GM19372 (cell line): ENCODE results near the gene OR10W1.

Experiments
- ATAC-seq: cut with Tn5 transposase; IDR thresholded peaks from one replicate; pipeline ENCODE4 v1.9.1; 2021; ENCODE audit warnings: mild to moderate bottlenecking, low read depth, moderate library complexity; ENCODE audit not compliant: unreplicated experiment

OR10W1 gene, protein sequence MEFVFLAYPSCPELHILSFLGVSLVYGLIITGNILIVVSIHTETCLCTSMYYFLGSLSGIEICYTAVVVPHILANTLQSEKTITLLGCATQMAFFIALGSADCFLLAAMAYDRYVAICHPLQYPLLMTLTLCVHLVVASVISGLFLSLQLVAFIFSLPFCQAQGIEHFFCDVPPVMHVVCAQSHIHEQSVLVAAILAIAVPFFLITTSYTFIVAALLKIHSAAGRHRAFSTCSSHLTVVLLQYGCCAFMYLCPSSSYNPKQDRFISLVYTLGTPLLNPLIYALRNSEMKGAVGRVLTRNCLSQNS

DNA sequence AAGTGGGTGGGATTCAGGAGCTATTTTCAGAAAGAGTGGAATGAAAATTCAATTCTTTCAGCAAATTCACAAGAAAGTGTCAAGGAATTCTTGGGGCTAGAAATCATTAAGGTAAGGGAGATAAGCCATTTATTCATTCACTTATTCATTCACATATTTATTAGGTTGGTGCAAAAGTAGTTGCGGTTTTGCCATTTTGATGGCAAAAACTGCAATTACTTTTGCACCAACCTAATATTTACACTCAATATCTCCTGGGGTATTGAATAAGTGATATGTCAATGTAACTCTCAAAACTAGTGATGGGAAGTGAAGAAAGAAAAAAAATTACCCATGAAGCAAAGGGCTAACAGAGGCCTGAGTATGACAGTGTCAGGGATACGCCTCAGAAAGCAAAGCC is at the start of gene OR10W1:
OR10W1 (minus strand) TSS at position 119 of the 400 bp plus-strand sequence. CDS start 402 bp downstream, outside the sequence.
- no peak for ATAC-seq

DNA sequence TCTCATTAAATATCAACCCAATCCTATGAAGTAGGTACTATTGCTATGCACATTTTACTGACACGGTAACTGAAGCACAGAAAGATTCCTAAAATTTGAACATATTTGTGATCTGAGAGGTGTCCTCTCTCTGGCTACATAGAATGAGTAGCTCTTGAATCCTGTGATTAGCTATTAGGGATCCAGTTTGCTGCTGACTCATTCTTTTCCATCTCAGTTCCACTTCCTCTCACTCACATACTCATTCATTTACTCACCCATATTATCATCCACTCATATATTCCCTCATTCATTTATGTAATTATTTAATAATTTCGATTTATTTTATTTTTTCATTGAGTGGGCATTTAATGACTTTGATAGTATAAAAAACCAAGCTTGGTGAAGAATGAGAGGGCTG is 48.1 kb upstream of the OR10W1 start:
- ATAC-seq = no peak

DNA sequence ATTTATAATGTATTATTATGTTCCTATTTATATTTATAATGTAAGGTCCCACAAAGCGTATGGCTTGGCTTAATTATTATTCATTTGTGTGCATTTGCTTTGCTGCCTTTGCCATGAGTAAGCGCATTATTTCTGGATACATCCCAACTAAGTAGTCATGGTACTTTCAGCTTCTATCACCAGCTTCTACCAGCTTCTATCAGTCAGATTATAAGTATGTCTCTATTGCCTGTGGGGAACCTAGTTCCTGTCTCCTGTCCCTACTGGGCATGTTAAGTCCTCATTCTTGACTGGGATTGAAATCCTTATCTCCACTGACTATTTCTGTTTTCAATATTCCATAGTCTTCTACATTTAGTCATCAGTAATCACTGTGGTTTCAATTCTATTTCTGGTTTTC is 33.5 kb upstream of the OR10W1 start:
- no peak for ATAC-seq

DNA sequence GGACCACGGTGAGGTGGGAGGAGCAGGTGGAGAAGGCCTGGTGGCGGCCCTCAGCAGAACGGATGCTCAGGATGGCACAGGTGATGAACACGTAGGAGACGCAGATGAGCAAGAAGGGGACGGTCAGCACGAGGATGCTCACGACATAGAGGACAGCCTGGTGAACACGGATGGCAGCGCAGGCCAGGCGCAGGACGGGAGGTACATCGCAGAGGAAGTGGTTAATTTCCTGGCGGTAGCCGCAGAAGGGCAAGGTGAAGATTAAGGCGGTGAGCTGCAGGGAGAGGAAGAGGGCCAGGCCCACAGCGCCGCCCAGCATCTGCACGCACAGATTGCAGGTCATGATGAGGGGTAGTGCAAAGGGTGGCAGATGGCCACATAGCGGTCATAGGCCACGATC is 24.0 kb upstream of the OR10W1 start:
- ATAC-seq = no peak

DNA sequence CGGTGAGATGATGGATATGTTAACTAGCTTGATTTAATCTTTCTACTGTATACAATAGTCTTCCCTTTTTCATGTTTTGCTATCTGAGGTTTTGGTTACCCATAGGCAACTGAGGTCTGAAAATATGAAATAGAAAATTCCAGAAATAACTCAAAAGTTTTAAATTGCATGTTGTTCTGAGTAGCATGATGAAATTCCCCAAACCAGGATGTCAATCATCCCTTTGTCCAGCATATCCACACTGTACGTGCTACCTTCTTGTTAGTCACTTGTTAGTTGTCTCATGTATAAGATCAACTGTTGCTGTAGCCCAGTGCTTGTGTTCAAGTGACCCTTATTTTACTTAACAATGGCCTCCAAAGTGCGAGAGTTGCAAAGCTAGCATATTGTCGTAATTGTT is 21.2 kb upstream of the OR10W1 start:
- no peak for ATAC-seq

DNA sequence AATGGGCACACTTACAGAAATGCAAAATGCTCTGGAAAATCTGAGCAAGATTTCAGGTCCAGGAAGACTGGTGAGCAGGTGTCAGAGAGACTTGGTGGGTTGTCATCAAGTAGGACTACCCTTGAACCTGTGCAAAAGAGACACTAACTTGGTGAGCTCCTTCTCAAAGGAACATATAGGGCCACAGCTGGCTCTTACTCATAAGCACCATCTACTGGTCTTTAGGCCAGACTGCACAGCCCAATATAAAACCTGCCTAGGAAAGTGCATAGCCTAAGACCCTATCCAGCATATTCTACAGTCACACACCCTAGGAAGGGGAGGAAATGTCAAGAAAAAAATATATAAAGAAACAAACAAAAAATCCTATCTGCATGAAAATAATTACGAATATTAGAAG is 18.2 kb upstream of the OR10W1 start:
- peak; percentile 88 for ATAC-seq

DNA sequence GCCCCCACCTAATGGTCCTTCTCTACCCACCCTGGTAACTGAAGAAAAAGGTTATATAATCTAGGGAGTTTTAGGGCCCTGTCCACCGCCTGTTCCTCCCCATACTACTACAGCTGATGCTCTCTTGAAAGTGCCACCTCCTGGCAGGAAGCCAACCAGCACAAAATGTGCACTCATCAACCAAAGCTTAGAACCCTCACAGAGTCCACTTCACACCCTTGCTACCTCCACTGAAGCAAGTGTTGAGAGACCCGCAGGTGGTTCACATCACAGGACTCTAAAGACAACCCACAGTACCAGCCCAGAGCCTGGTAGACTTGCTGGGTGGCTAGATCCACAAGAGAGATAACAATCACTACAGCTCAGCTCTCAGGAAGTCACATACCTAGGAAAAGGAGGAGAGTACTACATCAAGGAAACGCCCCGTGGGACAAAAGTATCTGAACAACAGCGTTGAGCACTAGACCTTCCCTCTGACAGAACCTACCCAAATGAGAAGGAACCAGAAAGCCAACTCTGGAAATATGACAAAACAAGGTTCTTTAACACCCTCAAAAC is 17.5 kb upstream of the OR10W1 start:
- no peak for ATAC-seq

DNA sequence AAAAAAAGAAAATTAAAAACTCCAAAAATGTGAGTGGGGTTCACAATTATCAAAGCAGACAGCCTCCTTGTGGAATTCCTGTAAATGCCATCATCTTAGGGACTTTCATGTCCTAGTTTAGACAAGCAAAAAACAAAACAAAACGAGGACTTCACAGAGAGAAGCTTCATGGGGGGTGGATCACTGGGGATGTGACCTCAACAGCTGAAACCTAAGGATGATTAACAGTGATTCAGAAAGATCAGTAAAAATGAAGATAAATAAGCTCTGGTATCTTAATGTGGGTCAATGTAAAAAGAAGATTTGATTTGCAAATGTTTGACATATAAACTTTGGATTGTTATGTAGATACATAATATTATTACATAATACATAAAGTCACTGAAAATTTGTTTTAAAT is 8.1 kb upstream of the OR10W1 start:
- no peak for ATAC-seq

DNA sequence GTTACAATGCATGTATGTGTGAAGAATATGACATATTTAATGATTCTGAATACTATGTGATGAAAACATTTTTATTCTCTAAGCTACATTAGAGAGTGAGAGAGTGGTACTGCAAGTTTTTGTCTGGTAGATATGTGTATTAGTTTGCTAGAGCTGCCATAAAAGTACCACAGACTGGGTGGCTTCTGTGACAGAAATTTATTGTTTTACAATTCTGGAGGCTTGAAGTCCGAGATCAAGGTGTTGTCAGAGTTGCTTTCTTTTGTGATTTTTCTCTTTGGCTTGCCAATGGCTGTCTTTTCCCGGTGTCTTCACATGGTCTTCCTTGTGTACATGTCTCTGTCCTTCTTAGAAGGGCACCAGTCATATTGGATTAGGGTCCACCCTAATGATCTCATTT is 6.9 kb upstream of the OR10W1 start:
- no peak for ATAC-seq

DNA sequence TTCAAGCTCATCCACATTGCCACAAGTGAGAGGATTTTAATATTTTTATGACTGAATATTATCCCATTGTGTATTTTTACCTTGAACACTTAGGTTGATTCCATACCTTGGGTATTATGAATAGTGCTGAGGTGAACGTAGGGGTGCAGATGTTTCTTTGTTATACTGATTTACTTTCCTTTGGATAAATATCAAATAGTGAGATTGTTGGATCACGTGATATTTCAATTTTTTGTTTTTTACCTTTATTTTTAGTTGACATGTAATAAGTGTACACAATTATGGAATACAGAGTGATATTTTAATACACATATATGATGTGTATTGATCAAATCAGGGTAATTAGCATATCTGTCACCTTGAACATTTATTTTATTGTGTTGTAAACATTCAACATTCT is 8.1 kb downstream of the OR10W1 start:
- no peak for ATAC-seq

DNA sequence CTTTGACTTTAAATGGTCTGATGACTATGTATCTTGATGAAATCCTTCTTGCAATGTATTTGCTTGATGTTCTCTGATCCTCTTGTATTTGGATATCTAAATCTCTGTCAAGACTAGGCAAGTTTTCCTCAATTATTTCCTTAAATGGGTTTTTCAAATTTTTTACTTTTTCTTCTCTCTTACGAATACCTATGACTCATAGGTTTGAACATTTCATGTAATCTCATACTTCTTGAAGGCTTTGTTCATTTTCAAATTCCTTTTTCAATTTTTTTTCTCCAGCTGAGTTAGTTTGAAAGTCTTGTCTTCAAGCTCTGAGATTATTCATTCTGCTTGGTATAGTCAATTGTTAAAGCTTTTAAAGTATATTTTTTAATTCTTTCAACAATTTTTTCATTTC is 13.1 kb downstream of the OR10W1 start:
- ATAC-seq = no peak

DNA sequence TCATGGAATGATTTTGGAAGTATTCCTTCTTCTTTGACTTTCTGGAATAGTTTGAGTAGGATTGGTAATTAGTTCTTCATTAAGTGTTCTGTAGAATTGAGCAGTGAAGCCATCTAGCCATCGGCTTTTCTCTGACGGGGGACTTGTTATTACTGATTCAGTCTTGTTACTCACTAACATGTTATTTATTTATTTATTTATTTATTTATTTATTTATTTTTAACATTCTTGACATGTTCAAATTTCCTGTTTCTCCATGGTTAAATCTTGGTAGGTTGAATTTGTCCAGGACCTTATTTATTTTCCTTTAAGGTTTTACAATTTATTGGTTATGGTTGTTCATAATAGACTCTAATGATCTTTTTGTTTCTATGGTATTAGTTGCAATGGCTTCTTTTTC is 24.1 kb downstream of the OR10W1 start:
- ATAC-seq = no peak

DNA sequence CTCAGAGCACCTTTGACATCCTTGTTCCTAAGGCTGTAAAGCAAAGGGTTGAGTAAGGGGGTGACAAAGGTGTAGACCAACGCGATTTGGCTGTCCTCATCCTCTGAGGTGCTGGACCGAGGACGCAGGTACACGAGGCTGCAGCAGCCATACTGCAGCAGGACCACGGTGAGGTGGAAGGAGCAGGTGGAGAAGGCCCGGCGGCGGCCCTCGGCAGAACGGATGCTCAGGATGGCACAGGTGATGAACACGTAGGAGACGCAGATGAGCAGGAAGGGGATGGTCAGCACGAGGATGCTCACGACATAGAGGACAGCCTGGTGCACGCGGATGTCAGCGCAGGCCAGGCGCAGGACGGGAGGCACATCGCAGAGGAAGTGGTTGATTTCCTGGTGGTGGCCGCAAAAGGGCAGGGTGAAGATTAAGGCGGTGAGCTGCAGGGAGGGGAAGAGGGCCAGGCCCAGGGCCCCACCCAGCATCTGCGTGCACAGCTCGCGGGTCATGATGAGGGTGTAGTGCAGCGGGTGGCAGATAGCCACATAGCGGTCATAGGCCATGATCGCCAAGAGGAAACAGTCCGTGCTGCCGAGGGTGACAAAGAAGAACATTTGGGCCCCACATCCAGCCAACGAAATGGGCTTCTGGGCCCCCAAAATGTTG is 40.0 kb downstream of the OR10W1 start:
- no peak for ATAC-seq

DNA sequence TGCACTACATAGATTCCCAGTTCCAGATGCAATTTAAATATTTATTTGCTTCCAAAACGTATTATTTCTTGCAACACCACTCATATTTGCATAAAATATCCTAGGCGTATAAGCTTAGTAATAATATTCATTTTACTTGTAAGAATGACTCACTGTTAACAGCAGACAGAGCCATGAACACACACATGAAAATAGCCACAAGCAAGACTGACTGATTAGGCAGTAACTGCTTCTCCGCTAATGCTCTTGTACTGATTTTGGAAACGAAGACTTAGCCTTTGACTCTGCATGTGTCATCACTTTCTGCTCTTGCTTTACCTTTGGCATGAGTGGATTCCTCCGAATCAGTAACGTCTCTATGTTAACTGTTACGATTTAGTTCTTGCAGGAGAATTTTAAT is 45.3 kb downstream of the OR10W1 start:
- ATAC-seq = no peak
